GM23248 (cell line): ENCODE data around the gene ARSK.

Experiments
- EZH2 ChIP-seq: fragments of 200-600 bp; sonication (generic); IDR thresholded peaks from 2 replicates; pipeline ENCODE4 v1.6.1; 2018; ENCODE audit warnings: antibody characterized with exemption, mild to moderate bottlenecking; ENCODE audit not compliant: insufficient read depth, poor library complexity, severe bottlenecking
- EZH2phosphoT487 ChIP-seq: fragments of 200-600 bp; sonication (generic); IDR thresholded peaks from 2 replicates; pipeline ENCODE4 v1.6.1; 2018; ENCODE audit warnings: antibody characterized with exemption, moderate library complexity, mild to moderate bottlenecking, low read depth; ENCODE audit not compliant: insufficient read depth

GRCh38 chr5:95549030-95549429, 5.9 kb upstream of the ARSK start:
- no peak for TF ChIP-seq EZH2
- TF ChIP-seq EZH2phosphoT487 = no peak
